GM06990 (cell line): ENCODE results near the gene SLC39A13.

ENCODE experiments used
- DNase-seq: peaks from one replicate; pipeline ENCODE4 v3.0.0-alpha.2; 2011; ENCODE audit not compliant: insufficient read length; ENCODE audit errors: extremely low read depth
- H3K27me3 ChIP-seq: replicated peaks from 2 replicates; pipeline ENCODE4 v1.6.0; 2011; ENCODE audit warnings: low read length; ENCODE audit not compliant: control insufficient read depth, insufficient read depth
- H3K36me3 ChIP-seq: 2 replicates; pipeline ENCODE4 v1.5.1; 2011; ENCODE audit warnings: low read length; ENCODE audit not compliant: control insufficient read depth, insufficient read depth
- H3K4me3 ChIP-seq: replicated peaks from 2 replicates; pipeline ENCODE4 v1.5.1; 2011; ENCODE audit warnings: low read depth, mild to moderate bottlenecking, control low read depth, low read length
- CTCF ChIP-seq: IDR thresholded peaks from 2 replicates; pipeline ENCODE4 v1.5.1; 2011; ENCODE audit warnings: low read length, control low read depth, mild to moderate bottlenecking, inconsistent platforms; ENCODE audit not compliant: insufficient read depth, poor library complexity, severe bottlenecking

The SLC39A13 gene

GRCh38 chr11:47442514-47442913 is 34.1 kb downstream of the SLC39A13 start:
- Histone ChIP-seq H3K4me3 (no peak overlapping the region), H3K27me3 (no peaks in the 10 kb centered on the region), H3K36me3 (no peaks in the 10 kb centered on the region)
- DNase-seq, result no peak
- no peak for TF ChIP-seq CTCF

- Histone ChIP-seq H3K36me3 (no peaks in the 10 kb centered on the region), H3K27me3 (no peaks in the 10 kb centered on the region), H3K4me3 (no peak overlapping the region)
- no peak for TF ChIP-seq CTCF
- DNase-seq, result no peak
Measured at GRCh38 chr11:47443028-47443700, 34.8 kb downstream of the SLC39A13 start.

GRCh38 chr11:47443817-47444216 is 35.4 kb downstream of the SLC39A13 start:
- DNase-seq, result no peak
- Histone ChIP-seq H3K27me3 (no peaks in the 10 kb centered on the region), H3K4me3 (no peak overlapping the region), H3K36me3 (no peaks in the 10 kb centered on the region)
- no peak for TF ChIP-seq CTCF

GRCh38 chr11:47445840-47446239 is 37.5 kb downstream of the SLC39A13 start:
- Histone ChIP-seq H3K27me3 (no peaks in the 10 kb centered on the region), H3K4me3 (no peak overlapping the region), H3K36me3 (no peaks in the 10 kb centered on the region)
- DNase-seq, result no peak
- no peak for TF ChIP-seq CTCF

- H3K36me3 ChIP-seq, result no peaks in the 10 kb centered on the region
- DNase-seq, result no peak
- H3K4me3 ChIP-seq, result no peak overlapping the region
- no peaks in the 10 kb centered on the region for H3K27me3 ChIP-seq
- no peak for TF ChIP-seq CTCF
Measured at GRCh38 chr11:47446833-47447232, 38.4 kb downstream of the SLC39A13 start.

- TF ChIP-seq CTCF, result no peak
- H3K27me3 ChIP-seq, result no peaks in the 10 kb centered on the region
- no peak for DNase-seq
- H3K36me3 ChIP-seq, result no peaks in the 10 kb centered on the region
- H3K4me3 ChIP-seq, result no peak overlapping the region
Measured at GRCh38 chr11:47447906-47448305, 39.5 kb downstream of the SLC39A13 start.
